Liver (tissue), 9 donors: ENCODE data around the gene CHRNA7. TPM values are rescaled to one million over a fixed set of nuclear protein-coding genes. Genes with fewer than 3 reads are reported as not detected.

Source experiments
- DNase-seq: peaks from one replicate; pipeline ENCODE4 v3.0.0-alpha.2; 2017; ENCODE audit warnings: low spot score
- H3K27ac ChIP-seq, 2 donors: one replicate each; pipeline ENCODE4 v1.7.0; 2013; ENCODE audit warnings: inconsistent platforms in 2 of 2, low read length in 2 of 2, control low read depth in 1 of 2, low read depth in 1 of 2, mild to moderate bottlenecking in 1 of 2
- H3K27me3 ChIP-seq, 4 donors: one replicate each; pipeline versions ENCODE4 v1.6.1 to v1.7.0; 2013; ENCODE audit warnings: low read length in 3 of 4, inconsistent platforms in 1 of 4, mild to moderate bottlenecking in 1 of 4, moderate library complexity in 1 of 4; ENCODE audit not compliant: control insufficient read depth in 4 of 4, insufficient read depth in 4 of 4
- H3K36me3 ChIP-seq, 4 donors: one replicate each; pipeline versions ENCODE4 v1.6.1 to v1.7.0; 2013; ENCODE audit warnings: low read length in 3 of 4, mild to moderate bottlenecking in 3 of 4, low read depth in 1 of 4, moderate library complexity in 1 of 4; ENCODE audit not compliant: control insufficient read depth in 4 of 4, insufficient read depth in 3 of 4
- H3K4me1 ChIP-seq, 4 donors: one replicate each; pipeline versions ENCODE4 v1.6.1 to v1.7.0; 2013; ENCODE audit warnings: low read length in 3 of 4, mild to moderate bottlenecking in 3 of 4, moderate library complexity in 1 of 4; ENCODE audit not compliant: control insufficient read depth in 4 of 4, insufficient read depth in 4 of 4
- H3K4me3 ChIP-seq, 3 donors: one replicate each; pipeline versions ENCODE4 v1.6.1 to v1.7.0; 2013; ENCODE audit warnings: low read length in 3 of 3, control low read depth in 1 of 3, low read depth in 1 of 3, mild to moderate bottlenecking in 1 of 3
- H3K9ac ChIP-seq, 2 donors: one replicate each; pipeline ENCODE4 v1.7.0; 2013; ENCODE audit warnings: low read length in 2 of 2, mild to moderate bottlenecking in 2 of 2, moderate library complexity in 2 of 2, control low read depth in 1 of 2, low read depth in 1 of 2
- H3K9me3 ChIP-seq, 4 donors: one replicate each; pipeline versions ENCODE4 v1.6.1 to v1.7.0; 2013; ENCODE audit warnings: low read length in 3 of 4; ENCODE audit not compliant: control insufficient read depth in 4 of 4
- ATF3 ChIP-seq: IDR thresholded peaks from 2 replicates; pipeline ENCODE4 v1.6.1; 2016; ENCODE audit warnings: antibody characterized with exemption
- CTCF ChIP-seq: fragments of 150-350 bp; IDR thresholded peaks from 2 replicates; pipeline ENCODE4 v1.5.1; 2017; ENCODE audit warnings: improper control_type of control experiment, low read depth, low read length; ENCODE audit not compliant: missing input control
- EGR1 ChIP-seq, 2 donors: IDR thresholded peaks; 2 replicates each; pipeline ENCODE4 v1.6.1; 2016 to 2018; ENCODE audit warnings: antibody characterized with exemption in 2 of 2, low read depth in 2 of 2
- FOXA1 ChIP-seq: IDR thresholded peaks from 2 replicates; pipeline ENCODE4 v1.6.1; 2016; ENCODE audit warnings: antibody characterized with exemption
- GABPA ChIP-seq, 2 donors: IDR thresholded peaks in 1 of 2; conservative IDR thresholded peaks in 1 of 2; 2 replicates each; pipeline ENCODE4 v1.6.1; 2016; ENCODE audit warnings: antibody characterized with exemption in 2 of 2, mild to moderate bottlenecking in 1 of 2, moderate library complexity in 1 of 2
- HNF4A ChIP-seq, 2 donors: conservative IDR thresholded peaks; 2 replicates each; pipeline ENCODE4 v1.6.1; 2016; ENCODE audit warnings: antibody characterized with exemption in 2 of 2, mild to moderate bottlenecking in 2 of 2
- HNF4G ChIP-seq: IDR thresholded peaks from 2 replicates; pipeline ENCODE4 v1.6.1; 2016; ENCODE audit warnings: antibody characterized with exemption
- MAX ChIP-seq: IDR thresholded peaks from 2 replicates; pipeline ENCODE4 v1.6.1; 2016; ENCODE audit warnings: antibody characterized with exemption
- NR2F2 ChIP-seq: IDR thresholded peaks from 2 replicates; pipeline ENCODE4 v1.6.1; 2016; ENCODE audit warnings: antibody characterized with exemption
- RAD21 ChIP-seq, 2 donors: IDR thresholded peaks; 2 replicates each; pipeline ENCODE4 v1.6.1; 2016; ENCODE audit warnings: antibody characterized with exemption in 2 of 2, mild to moderate bottlenecking in 2 of 2
- REST ChIP-seq: IDR thresholded peaks from 2 replicates; pipeline ENCODE4 v1.6.1; 2016; ENCODE audit warnings: antibody characterized with exemption, mild to moderate bottlenecking
- SP1 ChIP-seq: IDR thresholded peaks from 2 replicates; pipeline ENCODE4 v1.6.1; 2018; ENCODE audit warnings: antibody characterized with exemption, mild to moderate bottlenecking
- TAF1 ChIP-seq: conservative IDR thresholded peaks from 2 replicates; pipeline ENCODE4 v1.6.1; 2016; ENCODE audit warnings: antibody characterized with exemption, mild to moderate bottlenecking
- ZBTB33 ChIP-seq: IDR thresholded peaks from 2 replicates; pipeline ENCODE4 v1.6.1; 2016; ENCODE audit warnings: antibody characterized with exemption
- WGBS: extraction: QIAGEN DNeasy Blood & Tissue Kit; methylation state at CpG from one replicate; pipeline ENCODE4 v1.1.7; 2013; 5-methylcytosine and 5-hydroxymethylcytosine counted together
- polyA plus RNA-seq, 2 donors: library from polyadenylated mRNA; stranded (reverse) in 1 of 2; unstranded in 1 of 2; fragments of 200-250 nt in 1 of 2; fragments of >200 nt in 1 of 2; fragmentation: Nextera tagmentation in 1 of 2; extraction: Ambion mirVana in 1 of 2; gene quantifications; one replicate each; pipeline versions ENCODE4 v1.2.1 to v1.2.3, GENCODE V29; 2013 to 2015
- total RNA-seq, 2 donors: library from RNA; depleted of rRNA; stranded (reverse); fragments of >200 nt; gene quantifications; one replicate each; pipeline ENCODE4 v1.2.3, GENCODE V29; 2014
- donor health status: healthy.
- donor health status: healthy.
- donor health status: healthy.
- donor health status: healthy.
- donor health status: healthy.

CHRNA7 gene
- total and polyA plus RNA-seq, 4 donors, result 0.06 to 0.21 (median 0.08) TPM; not detected in 1

GRCh38 chr15:32020156-32020555 lies 10.2 kb upstream of the CHRNA7 start:
- Histone ChIP-seq H3K36me3 (no peaks in the 10 kb centered on the region), H3K4me1 (no peaks in the 10 kb centered on the region), H3K9ac (no peak overlapping the region), H3K27ac (no peak overlapping the region), H3K9me3 (no peaks in the 10 kb centered on the region), H3K4me3 (no peak overlapping the region), H3K27me3 (peaks cover 0 to 4% (median 0%) of the 10 kb centered on the region in 4 donors)
- 67% methylated on average over 2 of the region's 2 CpGs for WGBS
- TF ChIP-seq SP1 (no peak), ATF3 (no peak), HNF4A (conservative IDR thresholded peaks at IDR 0.05) (no peak), NR2F2 (no peak), GABPA (IDR thresholded peaks at IDR 0.05 in 1 of 2, conservative IDR thresholded peaks at IDR 0.05 in 1 of 2) (no peak), MAX (no peak)
- no peak for DNase-seq

- H3K36me3 ChIP-seq, result no peaks in the 10 kb centered on the region
- 10% methylated on average over 5 of the region's 5 CpGs for WGBS
- no peak for TF ChIP-seq TAF1
- no peak for TF ChIP-seq RAD21 (IDR thresholded peaks at IDR 0.05)
- TF ChIP-seq FOXA1, result no peak
- TF ChIP-seq CTCF, result no peak
- no peak for TF ChIP-seq NR2F2
- no peak for TF ChIP-seq GABPA (IDR thresholded peaks at IDR 0.05 in 1 of 2, conservative IDR thresholded peaks at IDR 0.05 in 1 of 2)
- no peak for TF ChIP-seq HNF4A (conservative IDR thresholded peaks at IDR 0.05)
- no peak for TF ChIP-seq REST
- TF ChIP-seq HNF4G, result no peak
- TF ChIP-seq ATF3, result no peak
- TF ChIP-seq ZBTB33, result no peak
- no peak for TF ChIP-seq EGR1 (IDR thresholded peaks at IDR 0.05; ENCODE audit: low read depth in 2 of 2)
- H3K9me3 ChIP-seq, result no peaks in the 10 kb centered on the region
- no peak for DNase-seq
- no peak overlapping the region for H3K27ac ChIP-seq
- H3K27me3 ChIP-seq, result peaks cover 2 to 27% (median 9%) of the 10 kb centered on the region in 4 donors
- no peak overlapping the region for H3K9ac ChIP-seq
- H3K4me1 ChIP-seq, result peaks cover 5 to 13% (median 6%) of the 10 kb centered on the region in 4 donors
- no peak overlapping the region for H3K4me3 ChIP-seq
These were observed 1.4 kb upstream of the CHRNA7 start for GRCh38 chr15:32028921-32029320.
